ENCODE data around the gene TRIM68.

Gene TRIM68, protein sequence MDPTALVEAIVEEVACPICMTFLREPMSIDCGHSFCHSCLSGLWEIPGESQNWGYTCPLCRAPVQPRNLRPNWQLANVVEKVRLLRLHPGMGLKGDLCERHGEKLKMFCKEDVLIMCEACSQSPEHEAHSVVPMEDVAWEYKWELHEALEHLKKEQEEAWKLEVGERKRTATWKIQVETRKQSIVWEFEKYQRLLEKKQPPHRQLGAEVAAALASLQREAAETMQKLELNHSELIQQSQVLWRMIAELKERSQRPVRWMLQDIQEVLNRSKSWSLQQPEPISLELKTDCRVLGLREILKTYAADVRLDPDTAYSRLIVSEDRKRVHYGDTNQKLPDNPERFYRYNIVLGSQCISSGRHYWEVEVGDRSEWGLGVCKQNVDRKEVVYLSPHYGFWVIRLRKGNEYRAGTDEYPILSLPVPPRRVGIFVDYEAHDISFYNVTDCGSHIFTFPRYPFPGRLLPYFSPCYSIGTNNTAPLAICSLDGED

DNA sequence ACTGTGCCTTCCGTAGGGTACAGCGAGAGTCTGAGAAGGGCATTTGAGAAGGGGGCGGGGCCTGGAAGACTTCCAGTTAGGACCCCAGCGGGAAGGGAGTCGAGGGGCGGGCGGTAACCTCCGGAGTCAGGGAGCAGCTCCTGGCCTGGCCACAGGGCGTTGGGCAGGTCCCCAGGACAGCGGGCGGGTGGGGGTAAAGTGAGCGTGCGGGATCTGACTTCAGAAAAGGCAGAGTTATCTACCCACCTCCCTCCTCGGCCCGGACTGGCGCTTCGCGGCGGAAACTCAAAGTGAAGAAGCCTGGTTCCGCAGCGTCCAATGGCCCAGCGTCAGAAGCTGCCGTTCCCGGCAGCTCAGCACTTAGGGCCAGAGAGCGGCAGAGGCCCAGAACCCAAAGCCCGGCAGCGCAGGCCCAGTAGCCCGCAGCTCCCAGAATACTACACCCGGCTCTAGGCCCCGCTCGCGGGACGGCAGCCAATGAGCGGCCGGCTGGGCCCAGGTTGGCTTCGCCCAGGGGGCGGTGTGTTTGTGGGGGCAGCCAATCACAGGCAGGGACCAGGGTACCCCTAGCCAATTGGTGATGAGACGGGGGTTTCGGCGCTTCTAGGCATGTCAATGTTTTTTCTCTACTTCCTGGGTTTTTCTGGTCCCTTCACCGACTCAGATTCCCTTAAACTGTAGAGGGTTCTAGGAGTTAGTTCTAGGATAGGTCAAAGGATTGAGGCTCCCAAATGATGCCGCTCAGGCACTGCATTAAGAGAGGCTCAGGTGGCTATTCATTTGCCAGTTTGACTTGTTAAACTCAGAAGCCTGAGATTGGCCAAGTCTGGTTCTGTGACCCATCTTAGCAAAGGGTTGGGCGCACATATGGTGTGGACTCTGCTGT lies at the start of gene TRIM68:
Gene TRIM68, minus strand, starts transcription at position 451 of the 886 bp plus-strand sequence. CDS start 2,727 bp downstream, outside the sequence.
- DNase-seq (ENCODE audit: low read depth in 2 of 2) = peak; percentile 88 to 90

DNA sequence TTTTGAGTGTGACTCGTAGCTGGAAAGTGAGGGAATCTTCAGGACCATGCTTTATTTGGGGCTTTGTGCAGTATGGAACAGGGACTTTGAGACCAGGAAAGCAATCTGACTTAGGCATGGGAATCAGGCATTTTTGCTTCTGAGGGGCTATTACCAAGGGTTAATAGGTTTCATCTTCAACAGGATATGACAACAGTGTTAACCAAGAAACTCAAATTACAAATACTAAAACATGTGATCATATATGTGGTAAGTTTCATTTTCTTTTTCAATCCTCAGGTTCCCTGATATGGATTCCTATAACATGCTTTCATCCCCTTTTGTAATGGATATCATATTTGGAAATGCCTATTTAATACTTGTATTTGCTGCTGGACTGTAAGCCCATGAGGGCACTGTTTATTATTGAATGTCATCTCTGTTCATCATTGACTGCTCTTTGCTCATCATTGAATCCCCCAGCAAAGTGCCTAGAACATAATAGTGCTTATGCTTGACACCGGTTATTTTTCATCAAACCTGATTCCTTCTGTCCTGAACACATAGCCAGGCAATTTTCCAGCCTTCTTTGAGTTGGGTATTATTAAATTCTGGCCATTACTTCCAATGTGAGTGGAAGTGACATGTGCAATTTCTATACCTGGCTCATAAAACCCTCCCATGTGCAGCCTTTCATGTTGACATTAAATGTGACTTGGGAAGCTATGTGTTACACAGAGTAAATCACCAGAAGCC lies 46.8 kb upstream of the TRIM68 start:
- DNase-seq (ENCODE audit: low read depth in 2 of 2) = no peak

DNA sequence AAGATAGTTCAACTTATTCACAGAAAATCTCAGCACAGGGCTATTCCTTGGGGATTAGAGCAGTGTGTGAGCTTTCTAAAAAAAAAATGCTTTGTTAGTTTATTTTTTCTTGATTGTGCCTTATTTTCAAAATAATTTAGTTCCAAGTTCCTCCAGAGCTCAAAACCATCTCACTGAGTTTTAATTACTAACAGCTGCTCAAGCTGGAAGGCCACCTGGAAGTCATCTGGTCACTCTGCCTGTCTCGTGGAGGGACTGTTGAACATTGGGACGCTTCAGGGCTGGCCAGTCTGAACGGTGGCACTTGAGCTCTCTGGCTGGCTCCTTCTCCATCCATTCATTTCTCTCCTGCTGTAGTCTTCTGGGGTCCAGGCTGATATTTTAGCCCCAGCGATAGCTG lies 39.7 kb upstream of the TRIM68 start:
- DNase-seq (ENCODE audit: low read depth in 2 of 2) = no peak

DNA sequence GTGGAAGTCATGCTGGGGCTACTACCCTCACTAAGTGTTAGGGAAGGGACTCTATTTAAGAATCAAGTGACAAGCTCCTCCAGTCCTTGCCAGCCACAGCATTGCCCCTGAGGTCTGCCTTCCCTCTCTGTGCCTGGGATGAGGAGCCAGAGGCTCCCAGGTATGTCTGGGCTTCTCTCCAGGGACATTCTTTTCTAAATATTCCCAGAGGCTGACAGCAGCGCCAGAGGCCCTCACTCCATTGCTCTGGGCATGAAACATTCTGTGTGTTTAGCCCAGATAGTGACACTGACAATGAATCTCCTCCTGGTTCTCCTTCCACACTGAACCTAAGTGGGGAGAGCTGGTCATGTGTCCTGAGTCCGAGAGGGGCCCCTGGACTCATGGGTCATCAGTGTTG lies 37.9 kb upstream of the TRIM68 start:
- no peak for DNase-seq (ENCODE audit: low read depth in 2 of 2)

DNA sequence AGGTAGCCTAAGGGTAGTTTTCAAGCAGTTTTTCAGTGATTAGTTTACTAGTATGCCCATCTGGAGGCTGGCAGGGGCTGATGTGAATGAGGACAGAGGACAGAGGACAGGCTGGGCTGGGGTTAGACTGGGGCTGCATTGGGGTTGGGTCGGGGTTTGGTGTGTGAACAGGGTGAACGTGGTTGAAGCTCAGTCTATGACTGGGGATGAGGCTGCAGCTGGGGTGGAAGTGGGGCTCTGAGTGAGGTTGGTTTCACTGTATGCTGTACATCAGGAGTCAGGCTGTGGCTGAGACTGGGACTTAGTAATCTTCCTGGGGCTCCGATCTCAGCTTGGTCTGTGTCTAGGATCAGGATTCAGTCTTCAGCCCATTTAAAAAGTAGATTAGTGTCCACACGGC lies 36.2 kb upstream of the TRIM68 start:
- DNase-seq (ENCODE audit: low read depth in 2 of 2) = no peak

DNA sequence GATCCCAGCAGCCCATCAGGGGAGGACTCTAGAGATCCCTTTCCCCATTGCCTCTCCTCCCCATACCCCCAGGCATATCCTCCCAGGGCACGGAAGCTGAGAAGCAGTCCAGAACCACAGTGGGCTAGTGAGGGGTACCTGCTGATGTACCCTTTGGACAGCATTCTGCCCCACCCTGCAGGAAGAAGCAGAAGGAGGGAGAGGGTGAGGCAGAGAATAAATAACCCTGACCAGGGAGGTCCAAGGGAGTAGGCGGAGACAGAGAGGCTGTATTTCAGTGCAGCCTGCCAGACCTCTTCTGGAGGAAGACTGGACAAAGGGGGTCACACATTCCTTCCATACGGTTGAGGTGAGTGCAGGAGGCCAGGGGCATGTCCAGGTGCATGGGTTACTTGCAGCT lies 35.7 kb upstream of the TRIM68 start, which contains the start of gene OR51E1:
Gene OR51E1, plus strand, starts transcription at position 301 of the 400 bp plus-strand sequence. CDS start 8,545 bp downstream, outside the sequence.
- no peak for DNase-seq (ENCODE audit: low read depth in 2 of 2)

DNA sequence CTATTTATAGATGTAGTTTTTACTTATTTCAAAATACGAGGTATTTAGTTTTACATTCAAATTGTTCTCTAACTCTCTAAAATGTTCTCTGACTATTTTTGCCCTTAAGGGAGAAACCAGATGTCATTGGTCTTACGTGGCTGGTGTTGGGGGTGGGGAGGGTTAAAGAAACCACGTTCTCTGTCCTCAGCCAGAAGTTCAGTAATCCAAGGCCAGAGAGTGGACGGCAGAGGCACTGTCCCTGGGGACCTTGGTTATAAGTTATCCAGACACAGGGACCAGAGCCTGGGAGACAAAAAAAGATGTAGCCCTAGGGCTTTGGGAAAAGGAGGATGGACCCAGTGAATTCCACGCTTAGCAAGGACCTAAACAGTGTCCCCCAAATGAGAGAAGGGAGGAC lies 35.0 kb upstream of the TRIM68 start:
- no peak for DNase-seq (ENCODE audit: low read depth in 2 of 2)

DNA sequence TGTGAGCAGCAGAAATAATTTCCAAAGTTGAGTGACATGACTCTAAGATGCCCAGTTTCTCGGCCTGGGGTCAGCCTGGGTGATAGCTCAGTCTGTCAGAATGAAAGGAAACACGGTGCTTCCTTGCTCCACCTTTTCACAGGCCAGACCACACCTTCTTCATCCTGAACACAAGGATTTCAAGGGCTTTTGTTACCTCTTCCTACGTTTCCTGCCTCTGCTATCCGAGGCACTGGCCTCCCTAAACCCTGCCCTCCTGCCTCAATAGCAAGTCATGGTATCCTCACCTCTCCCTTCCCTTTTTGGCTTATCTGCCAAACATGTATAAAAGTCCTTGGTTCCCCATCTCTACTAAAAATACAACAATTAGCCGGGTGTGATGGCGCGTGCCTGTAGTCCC lies 34.0 kb upstream of the TRIM68 start:
- DNase-seq (ENCODE audit: low read depth in 2 of 2) = no peak

DNA sequence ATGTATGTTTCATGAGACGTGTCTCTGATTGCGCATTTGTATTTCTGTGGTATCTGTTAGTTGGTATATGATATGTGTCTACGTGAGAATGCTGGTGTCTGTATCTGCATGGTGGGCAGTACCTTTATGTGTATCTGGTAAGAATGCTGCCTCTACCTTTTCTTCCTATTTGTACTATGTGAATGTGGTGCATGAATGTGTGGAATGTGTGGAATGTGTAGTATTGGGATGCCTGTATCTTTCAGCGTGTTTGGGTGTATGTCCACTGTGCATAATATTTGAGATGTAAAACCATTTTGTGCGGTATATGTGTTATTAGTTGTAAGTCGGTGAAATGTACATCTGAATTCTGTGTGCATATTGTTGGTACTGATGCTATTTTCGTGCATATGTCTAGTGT lies 33.5 kb upstream of the TRIM68 start:
- no peak for DNase-seq (ENCODE audit: low read depth in 2 of 2)

DNA sequence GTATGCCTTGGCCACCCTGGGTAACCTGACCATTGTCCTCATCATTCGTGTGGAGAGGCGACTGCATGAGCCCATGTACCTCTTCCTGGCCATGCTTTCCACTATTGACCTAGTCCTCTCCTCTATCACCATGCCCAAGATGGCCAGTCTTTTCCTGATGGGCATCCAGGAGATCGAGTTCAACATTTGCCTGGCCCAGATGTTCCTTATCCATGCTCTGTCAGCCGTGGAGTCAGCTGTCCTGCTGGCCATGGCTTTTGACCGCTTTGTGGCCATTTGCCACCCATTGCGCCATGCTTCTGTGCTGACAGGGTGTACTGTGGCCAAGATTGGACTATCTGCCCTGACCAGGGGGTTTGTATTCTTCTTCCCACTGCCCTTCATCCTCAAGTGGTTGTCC lies 31.9 kb upstream of the TRIM68 start:
- DNase-seq (ENCODE audit: low read depth in 2 of 2) = no peak

DNA sequence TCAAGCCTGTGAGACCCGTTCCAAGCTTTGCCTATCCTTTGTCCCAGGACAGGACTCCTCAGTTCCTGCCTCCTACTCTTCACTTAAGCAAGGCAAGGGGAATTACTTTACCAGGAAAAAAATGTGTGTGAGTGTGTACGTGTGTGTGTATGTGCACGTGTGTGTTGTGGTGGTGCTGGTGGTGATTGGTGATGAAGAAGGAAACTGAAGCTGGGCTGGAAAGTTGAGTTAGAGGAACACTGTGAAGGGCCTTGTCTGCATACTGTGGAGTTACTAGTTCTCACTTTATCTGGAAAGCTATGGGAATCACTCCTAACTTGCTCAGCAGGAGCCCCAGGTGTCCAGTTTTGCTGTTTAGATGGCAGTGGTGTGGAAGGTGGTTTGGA lies 29.6 kb upstream of the TRIM68 start:
- no peak for DNase-seq (ENCODE audit: low read depth in 2 of 2)

DNA sequence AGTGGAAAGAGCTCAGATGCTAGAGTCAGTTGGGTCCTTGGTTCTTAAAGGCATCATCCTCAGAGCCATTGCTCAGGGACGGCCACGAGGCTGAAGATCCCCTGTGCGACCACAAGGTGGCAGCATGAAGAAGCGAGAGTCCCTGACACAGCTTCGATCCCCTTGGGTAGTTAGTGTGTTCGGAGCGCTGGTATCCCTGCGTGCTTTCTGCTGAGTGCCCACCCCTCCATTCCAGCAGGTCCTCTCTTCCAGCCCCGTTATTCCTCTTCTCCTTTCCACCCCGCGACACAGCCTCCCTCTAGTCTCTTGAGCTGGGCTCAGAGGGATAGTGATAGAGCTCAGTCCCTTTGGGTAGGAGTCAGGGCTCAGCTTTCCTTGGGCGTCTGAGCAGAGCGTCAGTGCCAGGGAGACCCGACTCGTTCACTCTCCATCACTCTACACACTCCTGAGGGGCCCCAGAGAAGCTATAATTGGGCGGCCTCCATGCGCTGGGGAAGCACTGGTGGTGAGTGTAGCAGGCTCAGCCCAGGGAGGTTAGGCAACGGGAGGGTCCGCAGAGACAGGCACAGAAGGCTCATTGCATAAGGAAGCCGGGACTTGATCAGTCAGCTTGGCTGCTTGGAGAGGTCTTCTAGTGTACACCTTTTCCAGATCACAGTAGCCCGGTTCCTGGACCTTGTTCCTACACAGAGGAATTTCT lies 29.1 kb upstream of the TRIM68 start, which contains the start of gene OR51D1:
Gene OR51D1, plus strand, starts transcription at position 516 of the 700 bp plus-strand sequence. CDS start 2,314 bp downstream, outside the sequence.
- DNase-seq (ENCODE audit: low read depth in 2 of 2) = peak; percentile 52 to 60

DNA sequence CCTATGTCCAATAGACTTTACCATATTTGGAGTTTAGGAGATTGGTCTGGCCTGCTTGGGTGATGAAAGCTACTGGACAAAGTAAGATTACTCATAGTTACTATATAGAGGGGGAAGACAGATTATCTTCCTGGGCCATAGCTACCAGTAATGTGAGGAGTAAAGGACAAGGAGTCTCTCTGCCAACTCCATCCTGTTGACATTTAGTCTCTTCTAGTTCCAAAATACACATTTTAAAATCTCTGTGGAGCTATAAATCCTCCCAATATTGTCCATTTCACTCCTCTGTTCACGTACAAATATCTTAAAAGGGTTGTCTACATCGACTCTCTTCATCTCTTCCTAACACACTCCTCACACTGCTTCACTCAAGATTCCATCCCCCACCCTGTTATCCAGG lies 28.1 kb upstream of the TRIM68 start:
- DNase-seq (ENCODE audit: low read depth in 2 of 2) = no peak

DNA sequence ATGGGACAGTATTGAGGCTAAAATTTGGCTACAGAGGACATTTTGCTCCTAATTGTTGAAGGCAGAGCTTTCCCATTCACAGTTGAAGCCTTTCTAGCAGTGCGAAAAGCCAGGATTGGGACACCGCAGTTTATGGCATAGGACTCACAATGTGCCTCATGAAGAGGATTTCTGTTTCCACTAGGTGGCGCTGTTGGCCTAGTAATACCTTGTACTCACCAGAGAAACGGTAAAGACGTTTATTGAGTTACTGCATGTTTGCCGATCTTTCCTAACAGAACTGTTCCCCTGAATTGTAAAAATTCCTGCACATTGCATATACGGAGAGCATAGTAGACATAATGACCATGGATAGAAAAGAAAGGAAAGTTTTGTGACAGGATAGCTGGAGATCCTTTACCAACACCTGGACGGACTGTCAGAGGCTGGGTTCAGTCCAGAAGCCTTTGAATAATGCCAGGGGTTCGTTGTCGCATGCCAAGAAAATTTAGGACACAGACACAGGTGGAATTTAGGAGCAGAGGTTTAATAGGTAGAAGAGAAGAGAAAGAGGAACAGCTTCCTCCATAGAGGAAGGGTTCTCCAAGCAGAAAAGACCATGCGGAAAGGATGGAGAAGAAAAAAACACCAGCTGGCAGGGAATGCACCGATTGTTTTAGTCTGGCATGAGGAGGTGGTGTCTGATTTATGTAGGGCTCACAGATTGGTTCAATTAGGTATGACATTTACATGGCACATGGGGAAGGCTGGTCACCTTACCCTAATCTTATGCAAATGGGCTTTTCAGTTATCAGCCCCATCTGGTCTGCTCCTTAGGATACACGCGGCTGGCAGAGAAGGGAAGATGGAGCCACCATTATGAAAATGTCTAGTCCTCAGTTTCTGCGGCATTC lies 18.4 kb upstream of the TRIM68 start:
- no peak for DNase-seq (ENCODE audit: low read depth in 2 of 2)

DNA sequence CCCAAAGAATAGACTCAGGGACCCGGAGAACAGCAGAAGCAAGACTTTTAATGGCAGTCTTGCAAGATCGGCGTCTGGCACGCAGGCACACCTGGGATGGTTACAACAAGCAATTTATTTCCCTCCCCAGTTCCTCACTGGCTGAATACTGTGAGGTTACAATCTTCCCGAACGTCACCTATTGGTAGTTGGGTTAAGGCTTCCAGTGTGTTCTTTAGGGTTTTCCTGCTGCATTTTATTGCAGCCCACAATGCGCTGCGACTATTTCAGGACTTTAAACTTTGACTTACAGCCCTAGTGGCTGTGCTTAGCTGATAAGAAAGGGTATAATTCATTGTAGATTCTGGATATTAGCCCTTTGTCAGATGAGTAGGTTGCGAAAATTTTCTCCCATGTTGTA lies 11.5 kb upstream of the TRIM68 start:
- DNase-seq (ENCODE audit: low read depth in 2 of 2) = no peak

DNA sequence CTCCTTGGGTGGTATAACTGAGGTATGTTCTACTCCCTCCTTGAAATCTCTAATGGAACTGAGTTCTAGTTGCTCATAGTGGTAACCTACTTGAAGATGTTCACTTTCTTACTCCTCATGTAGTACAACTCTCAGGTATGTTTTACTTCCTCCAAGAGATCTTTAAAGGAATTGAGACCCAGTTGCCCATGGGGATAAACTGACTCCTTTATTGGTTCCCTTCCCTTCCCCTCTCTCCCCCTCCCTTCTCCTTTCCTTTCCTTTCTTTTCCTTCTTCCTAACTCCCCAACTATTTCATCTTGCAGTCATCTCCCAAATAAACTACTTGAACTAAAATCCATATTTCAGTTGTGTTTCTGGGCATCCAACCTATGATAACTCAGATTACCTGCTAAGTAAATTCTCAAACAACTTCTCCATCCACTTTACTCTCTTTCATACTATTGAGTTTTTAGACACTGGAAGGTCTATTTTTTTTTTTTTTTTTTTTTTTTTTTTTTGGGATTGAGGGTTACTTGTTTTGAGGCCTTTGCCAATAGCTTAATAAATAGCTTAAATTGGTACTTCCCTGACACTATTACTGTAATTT lies 7.9 kb upstream of the TRIM68 start:
- DNase-seq (ENCODE audit: low read depth in 2 of 2) = no peak

DNA sequence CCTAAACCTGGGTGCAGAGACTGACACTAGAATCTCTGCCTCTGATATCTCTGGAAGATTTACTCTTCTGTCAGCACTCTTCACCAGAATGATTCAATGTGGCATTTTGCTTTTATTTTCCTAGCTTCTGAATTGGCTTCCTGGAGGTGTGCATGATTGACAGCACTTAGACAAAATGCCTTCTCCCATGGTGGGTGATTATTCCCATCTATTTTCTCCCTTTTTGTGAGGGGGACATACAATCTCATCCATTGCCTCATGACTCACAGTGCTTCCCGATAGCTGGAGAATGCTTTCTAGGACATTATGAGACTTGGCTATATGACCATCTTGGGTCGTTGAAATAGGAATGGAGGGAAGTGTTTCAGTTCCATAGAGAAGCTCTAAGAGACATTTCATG lies 4.0 kb upstream of the TRIM68 start:
- DNase-seq (ENCODE audit: low read depth in 2 of 2) = no peak

DNA sequence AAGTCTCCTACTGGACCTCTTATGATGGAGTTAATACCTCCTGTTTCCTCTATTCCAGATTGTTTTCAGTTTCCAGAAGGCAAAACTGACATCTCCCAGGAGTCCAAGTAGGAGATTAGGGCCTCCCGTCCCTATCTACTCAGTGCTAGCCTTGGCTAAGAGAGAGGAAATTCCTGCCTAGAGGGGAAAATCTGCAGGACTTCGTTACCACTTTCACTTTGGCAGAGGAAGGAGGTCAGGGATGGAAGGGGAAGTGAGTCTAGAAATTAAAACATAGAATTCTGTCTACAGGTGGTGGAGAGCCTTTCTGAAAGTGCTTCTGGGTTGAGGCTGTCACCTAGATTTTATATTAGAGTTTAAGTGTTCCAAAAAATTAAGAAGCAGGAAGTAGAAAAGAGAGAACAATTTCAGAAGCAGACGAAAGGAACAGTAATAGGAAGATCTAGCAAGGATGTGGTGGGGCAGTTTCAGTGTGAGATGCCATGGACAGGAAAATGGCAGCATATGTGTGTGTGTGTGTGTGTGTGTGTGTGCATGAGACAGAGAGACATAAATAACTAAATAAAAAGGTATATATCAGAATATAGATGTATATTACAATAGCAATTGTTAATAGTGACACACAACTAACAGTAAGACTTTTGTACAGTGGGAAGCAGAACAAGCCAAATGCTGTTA lies 2.4 kb upstream of the TRIM68 start:
- DNase-seq (ENCODE audit: low read depth in 2 of 2) = no peak

DNA sequence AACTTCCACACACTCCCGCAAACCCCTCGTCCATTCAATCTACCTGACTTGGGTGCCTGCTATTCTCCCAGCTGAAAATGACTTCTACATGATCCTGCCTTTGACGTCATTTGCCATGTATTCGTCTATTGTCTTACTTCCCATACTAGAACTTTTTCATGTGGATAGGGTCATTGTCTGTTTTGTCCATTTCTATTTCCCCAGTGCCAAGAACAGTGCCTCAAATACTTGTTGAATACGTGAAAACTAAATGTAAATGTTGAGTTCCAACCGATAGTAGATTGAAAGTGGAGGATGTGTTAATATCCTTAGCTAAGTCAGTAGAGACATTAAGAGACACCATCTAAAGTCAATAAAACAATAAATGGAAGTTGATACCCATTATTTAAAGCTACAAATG lies 935 bp downstream of the TRIM68 start:
- DNase-seq (ENCODE audit: low read depth in 2 of 2) = no peak

All from stimulated activated CD4-positive, alpha-beta T cell treated with anti-CD3 and anti-CD28 coated beads, Interleukin-1b, Interleukin-23, amount 100 ng/mL, for 4 hours (primary cell).